B cell (primary cell): Measurements from ENCODE around the gene WFDC1. TPM values are rescaled to one million over a fixed set of nuclear protein-coding genes. Genes with fewer than 3 reads are reported as not detected.

Experiments used
- ATAC-seq: fragments of 200-7000 bp; cut with Tn5 transposase; one replicate; pipeline ENCODE4 v1.10.0; 2021; ENCODE audit warnings: low read depth, mild to moderate bottlenecking, moderate number of reproducible peaks, moderate library complexity
- CTCF ChIA-PET: fragments of 350-600 bp; sonication (Branson Sonifier 250); formaldehyde crosslinking; loops from one replicate; lab custom pipeline; 2021; ENCODE audit warnings: antibody characterized with exemption, inconsistent platforms; lab: Charles Lee
- POLR2A ChIA-PET: fragments of 350-600 bp; sonication (Branson Sonifier 250); formaldehyde crosslinking; loops from one replicate; lab custom pipeline; 2021; ENCODE audit warnings: antibody characterized with exemption; lab: Charles Lee
- DNase-seq: peaks from one replicate; pipeline ENCODE4 v3.0.0; 2013
- H2AFZ ChIP-seq: 2 replicates; pipeline ENCODE4 v1.6.1; 2012; ENCODE audit warnings: mild to moderate bottlenecking, low read depth, low read length; ENCODE audit not compliant: insufficient read depth, poor library complexity, severe bottlenecking
- H3K27ac ChIP-seq, 2 donors: 1 replicate in 1 of 2; 2 replicates in 1 of 2; pipeline ENCODE4 v1.5.1; 2012 to 2013; ENCODE audit warnings: low read length in 2 of 2, mild to moderate bottlenecking in 2 of 2, moderate library complexity in 1 of 2
- H3K27me3 ChIP-seq, 4 experiments: fragments of 200-600 bp in 1 of 4; sonication (generic) in 1 of 4; replicated peaks in 1 of 4; 1 replicate in 2 of 4; 2 replicates in 2 of 4; pipeline versions ENCODE4 v1.6.1 to v1.7.0; 2013 to 2016; ENCODE audit warnings: low read length in 3 of 4, mild to moderate bottlenecking in 2 of 4, mixed read lengths in 1 of 4, moderate library complexity in 1 of 4; ENCODE audit not compliant: insufficient read depth in 4 of 4, control insufficient read depth in 3 of 4; ENCODE audit errors: control extremely low read depth in 1 of 4
- H3K36me3 ChIP-seq, 2 experiments: replicated peaks in 1 of 2; 1 replicate in 1 of 2; 2 replicates in 1 of 2; pipeline versions ENCODE4 v1.6.1 to v1.7.1; 2013; ENCODE audit warnings: low read length in 1 of 2; ENCODE audit not compliant: insufficient read depth in 2 of 2, control insufficient read depth in 1 of 2; ENCODE audit errors: control extremely low read depth in 1 of 2, extremely low read depth in 1 of 2
- H3K4me1 ChIP-seq, 2 donors: fragments of 200-600 bp in 1 of 2; sonication (generic) in 1 of 2; 1 replicate in 1 of 2; 2 replicates in 1 of 2; pipeline versions ENCODE4 v1.5.1 to v1.6.1; 2013 to 2017; ENCODE audit warnings: low read length in 2 of 2; ENCODE audit not compliant: control insufficient read depth in 2 of 2, insufficient read depth in 2 of 2
- H3K4me2 ChIP-seq: replicated peaks from 2 replicates; pipeline ENCODE3; 2012; ENCODE audit warnings: mild to moderate bottlenecking, low read depth, low read length; ENCODE audit not compliant: poor library complexity, severe bottlenecking
- H3K4me3 ChIP-seq, 5 experiments: fragments of 200-600 bp in 1 of 5; sonication (generic) in 1 of 5; 1 replicate in 3 of 5; 2 replicates in 2 of 5; pipeline versions ENCODE4 v1.5.1 to v1.7.0; 2011 to 2016; ENCODE audit warnings: low read length in 4 of 5, mild to moderate bottlenecking in 4 of 5, low read depth in 2 of 5, control low read depth in 1 of 5, moderate library complexity in 1 of 5; ENCODE audit not compliant: insufficient read depth in 1 of 5; ENCODE audit errors: control extremely low read depth in 1 of 5, extremely low read depth in 1 of 5
- H3K79me2 ChIP-seq: fragments of 200-600 bp; sonication (generic); one replicate; pipeline ENCODE4 v1.6.0; 2016; ENCODE audit warnings: low read length; ENCODE audit not compliant: control insufficient read depth, insufficient read depth
- H3K9ac ChIP-seq: fragments of 200-600 bp; sonication (generic); 2 replicates; pipeline ENCODE4 v1.6.1; 2017; ENCODE audit warnings: mild to moderate bottlenecking, low read length, moderate library complexity
- H3K9me3 ChIP-seq, 3 donors: one replicate each; pipeline versions ENCODE4 v1.6.1 to v1.7.1; 2013; ENCODE audit warnings: low read length in 2 of 3; ENCODE audit not compliant: control insufficient read depth in 2 of 3, insufficient read depth in 1 of 3; ENCODE audit errors: control extremely low read depth in 1 of 3
- H4K20me1 ChIP-seq: 2 replicates; pipeline ENCODE4 v1.6.0; 2012; ENCODE audit warnings: mild to moderate bottlenecking, low read length; ENCODE audit not compliant: insufficient read depth, control insufficient read depth, poor library complexity, severe bottlenecking
- H3K27ac Mint-ChIP-seq: one replicate; pipeline ENCODE4 v1.8.0; 2021; ENCODE audit warnings: mixed read lengths
- H3K27me3 Mint-ChIP-seq: one replicate; pipeline ENCODE4 v1.8.0; 2021; ENCODE audit warnings: mixed read lengths
- H3K4me1 Mint-ChIP-seq: one replicate; pipeline ENCODE4 v1.8.0; 2021; ENCODE audit warnings: mixed read lengths
- H3K4me3 Mint-ChIP-seq: one replicate; pipeline ENCODE4 v1.8.0; 2021; ENCODE audit warnings: mixed read lengths
- H3K9me3 Mint-ChIP-seq: one replicate; pipeline ENCODE4 v1.8.0; 2022; ENCODE audit warnings: mixed read lengths; ENCODE audit not compliant: insufficient read depth
- EZH2 ChIP-seq: IDR thresholded peaks from 2 replicates; pipeline ENCODE4 v1.6.1; 2012; ENCODE audit warnings: borderline replicate concordance, low read depth, mild to moderate bottlenecking, moderate library complexity, low read length; ENCODE audit not compliant: insufficient read depth, poor library complexity, severe bottlenecking
- WGBS: methylation state at CpG from one replicate; pipeline ENCODE4 v1.1.5; 2013; ENCODE audit warnings: missing lambda C conversion rate; ENCODE audit not compliant: insufficient coverage; 5-methylcytosine and 5-hydroxymethylcytosine counted together
- intact Hi-C: fragments of 100-400 bp; cut with micrococcal nuclease; formaldehyde crosslinking; loops from one replicate; pipeline ENCODE4 v1.10.0; 2022
- polyA plus RNA-seq: library from polyadenylated mRNA; depleted of rRNA; stranded (reverse); fragments of >200 nt; gene quantifications from 2 replicates; pipeline ENCODE4 v1.2.3, GENCODE V29; 2012
- total RNA-seq, 2 donors: library from RNA; stranded (reverse); fragments of 120-200 nt in 1 of 2; gene quantifications; 1 replicate in 1 of 2; 2 replicates in 1 of 2; pipeline versions ENCODE4 v1.2.3 to v1.2.4, GENCODE V29; 2013 to 2022
- TF ChIP-seq, protein P1 (sequence below): fragments of 200-600 bp; IDR thresholded peaks from one replicate; pipeline ENCODE4 v1.8.0; 2022; ENCODE audit warnings: antibody characterized with exemption, mild to moderate bottlenecking

Gene WFDC1
- total and polyA plus RNA-seq, 2 donors (not counting 1 experiment from before 2014, with no cell fraction given): not detected

- H3K4me1 ChIP-seq: no peaks in the 10 kb centered on the region
- H3K9me3 ChIP-seq: peaks cover 0 to 6% (median 3%) of the 10 kb centered on the region in 3 donors
- no peak for DNase-seq
- no peak overlapping the region for H3K9ac ChIP-seq
- Mint-ChIP-seq H3K27ac (no peak overlapping the region), H3K27me3 (peaks cover 52% of the 10 kb centered on the region), H3K9me3 (peaks cover 3% of the 10 kb centered on the region), H3K4me3 (no peak overlapping the region), H3K4me1 (no peaks in the 10 kb centered on the region)
- no peaks in the 10 kb centered on the region for H4K20me1 ChIP-seq
- no peak overlapping the region for H3K4me3 ChIP-seq
- ATAC-seq: no peak
- 17% methylated on average over 55 of the region's 55 CpGs for WGBS
- no peak overlapping the region for H2AFZ ChIP-seq
- intact Hi-C loops: no loop called here
- H3K27me3 ChIP-seq: peaks cover 0 to 13% (median 0%) of the 10 kb centered on the region in 4 experiments
- no peak overlapping the region for H3K4me2 ChIP-seq
- ChIA-PET POLR2A (no interaction called here), CTCF (no interaction called here)
- no peaks in the 10 kb centered on the region for H3K79me2 ChIP-seq
- no peaks in the 10 kb centered on the region for H3K36me3 ChIP-seq
- TF ChIP-seq EZH2: no peak
- TF ChIP-seq, protein P1, sequence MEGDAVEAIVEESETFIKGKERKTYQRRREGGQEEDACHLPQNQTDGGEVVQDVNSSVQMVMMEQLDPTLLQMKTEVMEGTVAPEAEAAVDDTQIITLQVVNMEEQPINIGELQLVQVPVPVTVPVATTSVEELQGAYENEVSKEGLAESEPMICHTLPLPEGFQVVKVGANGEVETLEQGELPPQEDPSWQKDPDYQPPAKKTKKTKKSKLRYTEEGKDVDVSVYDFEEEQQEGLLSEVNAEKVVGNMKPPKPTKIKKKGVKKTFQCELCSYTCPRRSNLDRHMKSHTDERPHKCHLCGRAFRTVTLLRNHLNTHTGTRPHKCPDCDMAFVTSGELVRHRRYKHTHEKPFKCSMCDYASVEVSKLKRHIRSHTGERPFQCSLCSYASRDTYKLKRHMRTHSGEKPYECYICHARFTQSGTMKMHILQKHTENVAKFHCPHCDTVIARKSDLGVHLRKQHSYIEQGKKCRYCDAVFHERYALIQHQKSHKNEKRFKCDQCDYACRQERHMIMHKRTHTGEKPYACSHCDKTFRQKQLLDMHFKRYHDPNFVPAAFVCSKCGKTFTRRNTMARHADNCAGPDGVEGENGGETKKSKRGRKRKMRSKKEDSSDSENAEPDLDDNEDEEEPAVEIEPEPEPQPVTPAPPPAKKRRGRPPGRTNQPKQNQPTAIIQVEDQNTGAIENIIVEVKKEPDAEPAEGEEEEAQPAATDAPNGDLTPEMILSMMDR: no peak
- no peak overlapping the region for H3K27ac ChIP-seq
These were observed 18.2 kb downstream of the WFDC1 start for GRCh38 chr16:84312783-84313382.

DNA sequence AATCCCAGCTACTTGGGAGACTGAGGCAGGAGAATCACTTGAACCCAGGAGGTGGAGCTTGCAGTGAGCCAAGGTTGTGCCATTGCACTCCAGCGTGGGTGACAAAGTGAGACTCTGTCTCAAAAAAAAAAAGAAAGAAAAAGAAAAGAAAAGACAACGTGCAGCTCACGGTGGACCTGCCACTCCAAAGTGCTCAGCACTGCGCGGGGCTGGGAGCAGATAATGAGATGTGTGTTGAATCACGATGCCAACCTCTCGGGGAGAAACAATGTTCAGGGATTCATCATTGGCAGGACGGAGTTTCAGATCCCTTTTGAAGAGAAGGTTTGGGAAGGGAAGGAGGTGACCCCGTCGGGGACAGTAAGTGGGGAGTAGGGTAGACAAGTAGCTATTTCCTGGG is 19.2 kb downstream of the WFDC1 start:
- no peak overlapping the region for H3K27ac Mint-ChIP-seq
- Histone ChIP-seq H3K4me3 (no peak overlapping the region), H3K4me2 (no peak overlapping the region), H3K9me3 (peaks cover 0 to 16% (median 5%) of the 10 kb centered on the region in 3 donors), H3K4me1 (no peaks in the 10 kb centered on the region), H3K27ac (no peak overlapping the region), H3K36me3 (no peaks in the 10 kb centered on the region), H3K27me3 (peaks cover 0 to 6% (median 0%) of the 10 kb centered on the region in 4 experiments), H3K9ac (no peak overlapping the region), H2AFZ (no peak overlapping the region), H3K79me2 (no peaks in the 10 kb centered on the region), H4K20me1 (no peaks in the 10 kb centered on the region)
- 87% methylated on average over 10 of the region's 10 CpGs for WGBS
- no peaks in the 10 kb centered on the region for H3K4me1 Mint-ChIP-seq
- ATAC-seq: no peak
- intact Hi-C loops: no loop called here
- H3K27me3 Mint-ChIP-seq: peaks cover 45% of the 10 kb centered on the region
- DNase-seq: no peak
- H3K9me3 Mint-ChIP-seq: peaks cover 5% of the 10 kb centered on the region
- POLR2A ChIA-PET: no interaction called here
- no peak for TF ChIP-seq EZH2
- TF ChIP-seq, protein P1: no peak
- CTCF ChIA-PET: no interaction called here
- no peak overlapping the region for H3K4me3 Mint-ChIP-seq
